ENCODE results near the gene MRNIP. TPM values are rescaled to one million over a fixed set of nuclear protein-coding genes. Genes with fewer than 3 reads are reported as not detected.
A peak's percentile ranks its signal among the peaks of the same experiment; 100 is the strongest.
"Not testable (repeated sequence)": the region's sequence is repeated elsewhere in the genome, so short reads cannot be mapped to it uniquely, and the experiment has no call there.

MRNIP gene
- total RNA-seq, 2 donors from 2014 or later: 23.4 to 34.8 TPM

DNA sequence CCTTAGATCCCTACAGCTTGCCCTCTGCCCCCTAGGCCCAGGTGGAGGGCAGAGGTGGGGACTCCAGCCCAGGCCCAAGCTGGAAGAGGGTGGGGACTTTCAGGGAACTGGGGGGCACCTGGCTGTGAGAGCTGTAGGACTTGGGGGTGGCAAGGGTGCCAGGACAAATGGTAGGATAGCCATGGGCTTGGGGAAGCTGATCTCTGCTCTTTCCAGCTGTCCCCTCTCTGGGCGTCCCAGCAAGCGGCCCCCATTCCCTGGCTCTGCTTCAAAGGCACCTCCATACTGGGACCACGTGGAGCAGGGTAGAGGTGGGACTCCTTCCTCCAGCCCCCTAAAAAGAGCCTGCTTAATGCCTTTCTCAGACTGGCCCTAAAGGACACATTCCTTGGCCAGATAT, 64.4 kb downstream of the MRNIP start:
- no peak for ATAC-seq
- Histone ChIP-seq H3K27ac (peak overlapping the region in 3 of 4 donors; percentile 65 to 87 (median 82)), H3K4me3 (no peak overlapping the region), H3K4me1 (peaks cover 50% of the 10 kb centered on the region), H3K27me3 (no peaks in the 10 kb centered on the region), H3K9me3 (no peaks in the 10 kb centered on the region), H3K36me3 (replicated peaks in 1 of 2; ENCODE audit: insufficient read depth in 1 of 2, low read depth in 2 of 2) (peaks cover 0 to 5% of the 10 kb centered on the region in 2 donors)
- 78 to 83% methylated on average over 3 of the region's 3 CpGs for WGBS, 2 donors
- intact Hi-C loops (cut with DNase I): no loop called here
- DNase-seq: no peak
- no peak for TF ChIP-seq POLR2A (IDR thresholded peaks at IDR 0.05)

- Histone ChIP-seq H3K9me3 (no peaks in the 10 kb centered on the region), H3K4me3 (no peak within 1 kb of the TSS), H3K4me1 (peaks cover 50% of the 10 kb centered on the region), H3K36me3 (replicated peaks in 1 of 2; ENCODE audit: insufficient read depth in 1 of 2, low read depth in 2 of 2) (no peaks in the 10 kb centered on the region), H3K27ac (peak within 1 kb of the TSS; percentile 32 to 95 (median 84)), H3K27me3 (no peaks in the 10 kb centered on the region)
- ATAC-seq (no peak), DNase-seq (peak; percentile 48 to 82 (median 61))
- WGBS, 2 donors: 44 to 57% methylated on average over 15 to 18 of the region's 19 CpGs
- TF ChIP-seq CTCF (IDR thresholded peaks at IDR 0.05) (no peak), POLR2A (IDR thresholded peaks at IDR 0.05) (peak in 1 of 3 donors; percentile 37)
- intact Hi-C loops (cut with DNase I): no loop called here
Measured at GRCh38 chr5:179793468-179794139, 65.0 kb downstream of the MRNIP start, which contains the start of gene LTC4S. Gene LTC4S, plus strand, starts transcription at chr5:179793986. Its CDS starts 95 bp downstream, at chr5:179794081.

GRCh38 chr5:179792612-179793467, 65.8 kb downstream of the MRNIP start:
- peak overlapping the region; percentile 32 to 87 (median 74) for H3K27ac ChIP-seq
- peaks cover 50% of the 10 kb centered on the region for H3K4me1 ChIP-seq
- DNase-seq (no peak), ATAC-seq (no peak)
- TF ChIP-seq POLR2A (IDR thresholded peaks at IDR 0.05): no peak
- no peak for TF ChIP-seq CTCF (IDR thresholded peaks at IDR 0.05)
- 62 to 83% methylated on average over 2 to 21 of the region's 24 CpGs for WGBS, 2 donors
- no peaks in the 10 kb centered on the region for H3K27me3 ChIP-seq
- no peak overlapping the region for H3K4me3 ChIP-seq
- no peaks in the 10 kb centered on the region for H3K9me3 ChIP-seq
- intact Hi-C loops (cut with DNase I): no loop called here
- H3K36me3 ChIP-seq (replicated peaks in 1 of 2; ENCODE audit: insufficient read depth in 1 of 2, low read depth in 2 of 2): no peaks in the 10 kb centered on the region

DNA sequence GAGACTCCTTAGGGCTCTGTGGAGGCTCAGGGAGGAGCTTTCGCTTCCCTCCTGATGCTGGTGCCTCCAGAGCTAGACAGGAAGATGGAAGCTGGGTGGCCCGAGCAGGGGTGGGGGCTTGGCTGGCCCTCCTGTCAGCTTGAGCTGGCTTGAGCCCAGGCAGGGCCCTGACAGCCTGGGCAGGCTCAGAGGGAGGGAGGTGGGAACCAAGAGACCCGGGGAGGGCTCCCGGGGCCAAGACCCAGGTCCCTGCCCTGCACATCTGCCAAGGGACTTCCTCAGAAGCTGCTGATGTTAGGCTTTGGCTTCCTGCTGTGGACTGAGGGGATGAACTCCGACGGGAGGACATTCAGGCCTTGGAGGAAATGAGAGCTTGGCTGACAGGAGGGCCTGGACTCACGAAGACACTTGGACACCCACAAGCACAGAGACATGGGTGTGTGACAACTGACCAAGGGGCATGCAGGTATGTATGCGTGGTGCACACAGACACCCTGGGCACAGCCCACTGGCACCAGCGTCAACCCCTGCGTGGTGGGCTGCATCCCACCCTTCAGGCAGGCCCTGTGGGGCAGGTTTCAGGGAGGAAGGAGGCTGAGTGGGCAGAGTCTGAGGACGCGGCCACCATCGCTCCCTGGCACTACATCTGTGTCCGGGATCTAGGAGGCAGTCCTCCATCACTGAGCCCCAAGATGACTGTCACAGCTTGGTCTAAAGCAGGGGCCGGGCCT, 66.6 kb downstream of the MRNIP start:
- Histone ChIP-seq H3K4me1 (peaks cover 47% of the 10 kb centered on the region), H3K36me3 (replicated peaks in 1 of 2; ENCODE audit: insufficient read depth in 1 of 2, low read depth in 2 of 2) (no peaks in the 10 kb centered on the region), H3K27me3 (no peaks in the 10 kb centered on the region), H3K9me3 (no peaks in the 10 kb centered on the region), H3K27ac (peak overlapping the region in 2 of 4 donors; percentile 65 to 87), H3K4me3 (no peak overlapping the region)
- peak in 2 of 4 donors; percentile 19 to 38 for DNase-seq
- intact Hi-C loops (cut with DNase I): no loop called here
- 70 to 74% methylated on average over 7 to 13 of the region's 15 CpGs for WGBS, 2 donors
- no peak for ATAC-seq
- TF ChIP-seq CTCF (IDR thresholded peaks at IDR 0.05): no peak
- no peak for TF ChIP-seq POLR2A (IDR thresholded peaks at IDR 0.05)

GRCh38 chr5:179789278-179789677, 69.3 kb downstream of the MRNIP start:
- ATAC-seq; DNase-seq; H3K9me3 ChIP-seq; intact Hi-C loops (cut with DNase I); H3K27ac ChIP-seq; H3K4me3 ChIP-seq; H3K27me3 ChIP-seq; H3K36me3 ChIP-seq (replicated peaks in 1 of 2; ENCODE audit: insufficient read depth in 1 of 2, low read depth in 2 of 2): not testable (repeated sequence)
- peaks cover 26% of the 10 kb centered on the region for H3K4me1 ChIP-seq
- 96 to 99% methylated on average over 9 of the region's 9 CpGs for WGBS, 2 donors

All from body of pancreas (tissue), 4 donors.